Measurements from ENCODE around the gene CD83.

The CD83 gene

DNA sequence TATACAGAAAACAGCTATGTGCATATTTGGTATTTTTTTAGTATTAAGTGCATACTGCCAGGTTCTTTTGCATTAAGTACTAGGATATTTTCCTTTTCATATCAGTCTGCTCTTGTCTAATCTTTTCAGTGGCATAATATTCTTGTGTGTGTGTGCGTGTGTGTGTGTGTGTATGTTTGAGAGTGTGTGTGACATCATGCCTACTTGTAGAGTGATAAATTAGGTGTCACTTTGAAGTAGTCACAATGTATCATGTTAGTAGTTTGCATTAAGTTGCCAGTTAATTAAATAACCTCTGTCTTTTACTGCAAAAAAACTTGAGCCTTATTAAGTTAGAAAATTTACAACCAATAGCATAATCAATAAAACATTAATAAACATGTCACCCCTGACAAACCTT lies 65.3 kb downstream of the CD83 start:
- Histone ChIP-seq H3K27ac (replicated peaks) (no peak overlapping the region), H3K27me3 (ENCODE audit: insufficient read depth, poor library complexity, severe bottlenecking) (no peaks in the 10 kb centered on the region), H3K4me3 (replicated peaks; ENCODE audit: insufficient read depth, low read length) (no peak overlapping the region)
- no peak for TF ChIP-seq POLR2AphosphoS5 (IDR thresholded peaks at IDR 0.05; ENCODE audit: low read depth)
- TF ChIP-seq, protein P1, sequence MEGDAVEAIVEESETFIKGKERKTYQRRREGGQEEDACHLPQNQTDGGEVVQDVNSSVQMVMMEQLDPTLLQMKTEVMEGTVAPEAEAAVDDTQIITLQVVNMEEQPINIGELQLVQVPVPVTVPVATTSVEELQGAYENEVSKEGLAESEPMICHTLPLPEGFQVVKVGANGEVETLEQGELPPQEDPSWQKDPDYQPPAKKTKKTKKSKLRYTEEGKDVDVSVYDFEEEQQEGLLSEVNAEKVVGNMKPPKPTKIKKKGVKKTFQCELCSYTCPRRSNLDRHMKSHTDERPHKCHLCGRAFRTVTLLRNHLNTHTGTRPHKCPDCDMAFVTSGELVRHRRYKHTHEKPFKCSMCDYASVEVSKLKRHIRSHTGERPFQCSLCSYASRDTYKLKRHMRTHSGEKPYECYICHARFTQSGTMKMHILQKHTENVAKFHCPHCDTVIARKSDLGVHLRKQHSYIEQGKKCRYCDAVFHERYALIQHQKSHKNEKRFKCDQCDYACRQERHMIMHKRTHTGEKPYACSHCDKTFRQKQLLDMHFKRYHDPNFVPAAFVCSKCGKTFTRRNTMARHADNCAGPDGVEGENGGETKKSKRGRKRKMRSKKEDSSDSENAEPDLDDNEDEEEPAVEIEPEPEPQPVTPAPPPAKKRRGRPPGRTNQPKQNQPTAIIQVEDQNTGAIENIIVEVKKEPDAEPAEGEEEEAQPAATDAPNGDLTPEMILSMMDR (IDR thresholded peaks at IDR 0.05; ENCODE audit: insufficient read depth, low read length), result no peak
- TF ChIP-seq SPI1 (IDR thresholded peaks at IDR 0.05; ENCODE audit: borderline replicate concordance, low read depth), result no peak
- TF ChIP-seq, protein P2, sequence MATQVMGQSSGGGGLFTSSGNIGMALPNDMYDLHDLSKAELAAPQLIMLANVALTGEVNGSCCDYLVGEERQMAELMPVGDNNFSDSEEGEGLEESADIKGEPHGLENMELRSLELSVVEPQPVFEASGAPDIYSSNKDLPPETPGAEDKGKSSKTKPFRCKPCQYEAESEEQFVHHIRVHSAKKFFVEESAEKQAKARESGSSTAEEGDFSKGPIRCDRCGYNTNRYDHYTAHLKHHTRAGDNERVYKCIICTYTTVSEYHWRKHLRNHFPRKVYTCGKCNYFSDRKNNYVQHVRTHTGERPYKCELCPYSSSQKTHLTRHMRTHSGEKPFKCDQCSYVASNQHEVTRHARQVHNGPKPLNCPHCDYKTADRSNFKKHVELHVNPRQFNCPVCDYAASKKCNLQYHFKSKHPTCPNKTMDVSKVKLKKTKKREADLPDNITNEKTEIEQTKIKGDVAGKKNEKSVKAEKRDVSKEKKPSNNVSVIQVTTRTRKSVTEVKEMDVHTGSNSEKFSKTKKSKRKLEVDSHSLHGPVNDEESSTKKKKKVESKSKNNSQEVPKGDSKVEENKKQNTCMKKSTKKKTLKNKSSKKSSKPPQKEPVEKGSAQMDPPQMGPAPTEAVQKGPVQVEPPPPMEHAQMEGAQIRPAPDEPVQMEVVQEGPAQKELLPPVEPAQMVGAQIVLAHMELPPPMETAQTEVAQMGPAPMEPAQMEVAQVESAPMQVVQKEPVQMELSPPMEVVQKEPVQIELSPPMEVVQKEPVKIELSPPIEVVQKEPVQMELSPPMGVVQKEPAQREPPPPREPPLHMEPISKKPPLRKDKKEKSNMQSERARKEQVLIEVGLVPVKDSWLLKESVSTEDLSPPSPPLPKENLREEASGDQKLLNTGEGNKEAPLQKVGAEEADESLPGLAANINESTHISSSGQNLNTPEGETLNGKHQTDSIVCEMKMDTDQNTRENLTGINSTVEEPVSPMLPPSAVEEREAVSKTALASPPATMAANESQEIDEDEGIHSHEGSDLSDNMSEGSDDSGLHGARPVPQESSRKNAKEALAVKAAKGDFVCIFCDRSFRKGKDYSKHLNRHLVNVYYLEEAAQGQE (IDR thresholded peaks at IDR 0.05; ENCODE audit: insufficient replicate concordance, low read depth), result no peak
- no peak for TF ChIP-seq GABPA (IDR thresholded peaks at IDR 0.05; ENCODE audit: low read depth)
- no peak for DNase-seq (ENCODE audit: low read depth in 1 of 2, low spot score in 1 of 2)
